Breast epithelium (tissue), 3 donors: Measurements from ENCODE around the gene ACER2.

Source experiments
- CTCF ChIP-seq, 3 donors: fragments of 450-650 bp; IDR thresholded peaks; one replicate each; pipeline ENCODE4 v1.5.1; 2016 to 2017; ENCODE audit warnings: antibody characterized with exemption in 3 of 3, mild to moderate bottlenecking in 3 of 3, moderate library complexity in 3 of 3
- POLR2A ChIP-seq: fragments of 450-650 bp; IDR thresholded peaks from one replicate; pipeline ENCODE4 v1.6.1; 2016; ENCODE audit warnings: antibody characterized with exemption, mild to moderate bottlenecking, moderate library complexity
- POLR2AphosphoS5 ChIP-seq, 3 donors: sonication (generic); formaldehyde crosslinking; IDR thresholded peaks; one replicate each; pipeline ENCODE4 v1.6.1; 2017; ENCODE audit warnings: antibody characterized with exemption in 3 of 3

GRCh38 chr9:19470981-19471650 lies 62.3 kb downstream of the ACER2 start:
- TF ChIP-seq POLR2A = no peak
- TF ChIP-seq CTCF (IDR thresholded peaks at IDR 0.05) = no peak
- TF ChIP-seq POLR2AphosphoS5 (IDR thresholded peaks at IDR 0.05) = no peak
